RWPE2 (cell line): ENCODE measurements around the gene GLIS2.
A peak's percentile ranks its signal among the peaks of the same experiment; 100 is the strongest.

ENCODE experiments used
- ATAC-seq: fragments of 200-7000 bp; cut with Tn5 transposase; 3 replicates; pipeline ENCODE4 v1.9.1; 2021; ENCODE audit warnings: low read depth
- DNase-seq: peaks from one replicate; pipeline ENCODE4 v3.0.0-alpha.2; 2020; ENCODE audit warnings: low spot score
- H3K27ac ChIP-seq: fragments of 450-650 bp; 2 replicates; pipeline ENCODE4 v1.5.1; 2017; ENCODE audit warnings: mild to moderate bottlenecking; ENCODE audit not compliant: poor library complexity, severe bottlenecking
- H3K27me3 ChIP-seq: fragments of 250-450 bp; sonication (Bioruptor Pico); 2 replicates; pipeline ENCODE4 v1.5.1; 2021; ENCODE audit warnings: mild to moderate bottlenecking, moderate library complexity; ENCODE audit not compliant: insufficient read depth, poor library complexity, severe bottlenecking
- H3K36me3 ChIP-seq: fragments of 250-450 bp; sonication (Bioruptor Pico); 2 replicates; pipeline ENCODE4 v1.5.1; 2020; ENCODE audit warnings: low read depth, mild to moderate bottlenecking, moderate library complexity
- H3K4me1 ChIP-seq: fragments of 250-450 bp; sonication (Bioruptor Pico); 2 replicates; pipeline ENCODE4 v1.5.1; 2021; ENCODE audit warnings: mild to moderate bottlenecking, moderate library complexity; ENCODE audit not compliant: insufficient read depth, poor library complexity, severe bottlenecking
- H3K4me3 ChIP-seq: fragments of 250-450 bp; sonication (Bioruptor Pico); 2 replicates; pipeline ENCODE4 v1.5.1; 2021; ENCODE audit warnings: mild to moderate bottlenecking, moderate library complexity; ENCODE audit not compliant: severe bottlenecking
- H3K9me3 ChIP-seq: fragments of 250-450 bp; sonication (Bioruptor Pico); 2 replicates; pipeline ENCODE4 v1.5.1; 2021; ENCODE audit warnings: mild to moderate bottlenecking, moderate library complexity; ENCODE audit not compliant: severe bottlenecking
- CTCF ChIP-seq: fragments of 450-650 bp; IDR thresholded peaks from one replicate; pipeline ENCODE4 v1.5.1; 2017; ENCODE audit warnings: mild to moderate bottlenecking, moderate library complexity; ENCODE audit not compliant: poor library complexity, severe bottlenecking

GLIS2 gene

GRCh38 chr16:4362476-4363135 is 46.7 kb downstream of the GLIS2 start:
- no peak for DNase-seq
- H3K4me1 ChIP-seq, result peaks cover 7% of the 10 kb centered on the region
- H3K4me3 ChIP-seq, result no peak overlapping the region
- TF ChIP-seq CTCF, result no peak
- no peaks in the 10 kb centered on the region; the same call in 1 of the 2 replicates for H3K36me3 ChIP-seq
- no peaks in the 10 kb centered on the region for H3K9me3 ChIP-seq
- ATAC-seq, result no peak
- H3K27ac ChIP-seq, result no peak overlapping the region
- H3K27me3 ChIP-seq, result no peaks in the 10 kb centered on the region

- no peak overlapping the region for H3K27ac ChIP-seq
- no peak for ATAC-seq
Measured at GRCh38 chr16:4364196-4365013, 48.5 kb downstream of the GLIS2 start.

GRCh38 chr16:4365014-4365406 is 49.1 kb downstream of the GLIS2 start:
- ATAC-seq, result no peak
- H3K27ac ChIP-seq, result no peak overlapping the region
- peaks cover 24% of the 10 kb centered on the region for H3K4me1 ChIP-seq
- H3K27me3 ChIP-seq, result no peaks in the 10 kb centered on the region
- no peaks in the 10 kb centered on the region for H3K9me3 ChIP-seq
- no peak overlapping the region for H3K4me3 ChIP-seq
- TF ChIP-seq CTCF, result no peak
- no peak for DNase-seq
- H3K36me3 ChIP-seq, result no peaks in the 10 kb centered on the region; the same call in 1 of the 2 replicates

More at GRCh38 chr16:4364196-4365013, 48.5 kb downstream of the GLIS2 start:
- no peaks in the 10 kb centered on the region; the same call in 1 of the 2 replicates for H3K36me3 ChIP-seq
- peaks cover 22% of the 10 kb centered on the region for H3K4me1 ChIP-seq
- H3K27me3 ChIP-seq, result no peaks in the 10 kb centered on the region
- no peak for DNase-seq
- H3K4me3 ChIP-seq, result no peak overlapping the region
- H3K9me3 ChIP-seq, result no peaks in the 10 kb centered on the region
- no peak for TF ChIP-seq CTCF

- H3K9me3 ChIP-seq, result no peaks in the 10 kb centered on the region
- no peak for TF ChIP-seq CTCF
- H3K27me3 ChIP-seq, result no peaks in the 10 kb centered on the region
- no peaks in the 10 kb centered on the region; the same call in 1 of the 2 replicates for H3K36me3 ChIP-seq
- H3K4me3 ChIP-seq, result no peak overlapping the region
- H3K4me1 ChIP-seq, result peaks cover 24% of the 10 kb centered on the region
- DNase-seq, result no peak
- peak overlapping the region; percentile 76 for H3K27ac ChIP-seq
- ATAC-seq, result no peak
Measured at GRCh38 chr16:4365615-4366014, 49.7 kb downstream of the GLIS2 start.
